ENCODE measurements around the gene RASGRF2.

RASGRF2 gene

GRCh38 chr5:81235287-81236072 is 275.3 kb downstream of the RASGRF2 start:
- Histone ChIP-seq H3K79me2 (ENCODE audit: control insufficient read depth, low read length) (no peaks in the 10 kb centered on the region), H3K27me3 (ENCODE audit: control insufficient read depth, low read length) (no peaks in the 10 kb centered on the region), H3K36me3 (ENCODE audit: control insufficient read depth, low read length) (no peaks in the 10 kb centered on the region), H3K4me2 (ENCODE audit: low read length) (no peak overlapping the region), H3K27ac (ENCODE audit: low read depth, low read length) (no peak overlapping the region), H3K9me2 (replicated peaks; ENCODE audit: control insufficient read depth, low read length) (no peaks in the 10 kb centered on the region), H3K4me3 (ENCODE audit: low read length) (no peak overlapping the region), H3F3A (ENCODE audit: control insufficient read depth, insufficient read depth) (no peaks in the 10 kb centered on the region), H3K9me3 (ENCODE audit: control insufficient read depth, insufficient read depth, low read length) (no peaks in the 10 kb centered on the region), H4K20me1 (ENCODE audit: control insufficient read depth, insufficient read depth, low read depth, low read length) (no peaks in the 10 kb centered on the region), H3K4me1 (ENCODE audit: control insufficient read depth, low read length) (no peaks in the 10 kb centered on the region)
- TF ChIP-seq CTCF (IDR thresholded peaks at IDR 0.05; ENCODE audit: low read depth, low read length, poor library complexity, severe bottlenecking) (no peak), EZH2phosphoT487 (IDR thresholded peaks at IDR 0.05; ENCODE audit: borderline replicate concordance, low read length) (no peak)

- H3F3A ChIP-seq (ENCODE audit: control insufficient read depth, insufficient read depth) = no peaks in the 10 kb centered on the region
- no peak overlapping the region for H3K4me3 ChIP-seq (ENCODE audit: low read length)
- no peak overlapping the region for H3K27ac ChIP-seq (ENCODE audit: low read depth, low read length)
- H3K36me3 ChIP-seq (ENCODE audit: control insufficient read depth, low read length) = no peaks in the 10 kb centered on the region
- H3K9me3 ChIP-seq (ENCODE audit: control insufficient read depth, insufficient read depth, low read length) = no peaks in the 10 kb centered on the region
- no peaks in the 10 kb centered on the region for H4K20me1 ChIP-seq (ENCODE audit: control insufficient read depth, insufficient read depth, low read depth, low read length)
- H3K79me2 ChIP-seq (ENCODE audit: control insufficient read depth, low read length) = no peaks in the 10 kb centered on the region
- H3K4me2 ChIP-seq (ENCODE audit: low read length) = no peak overlapping the region
- H3K9me2 ChIP-seq (replicated peaks; ENCODE audit: control insufficient read depth, low read length) = no peaks in the 10 kb centered on the region
- no peaks in the 10 kb centered on the region for H3K27me3 ChIP-seq (ENCODE audit: control insufficient read depth, low read length)
- TF ChIP-seq CTCF (IDR thresholded peaks at IDR 0.05; ENCODE audit: low read depth, low read length, poor library complexity, severe bottlenecking) (no peak), EZH2phosphoT487 (IDR thresholded peaks at IDR 0.05; ENCODE audit: borderline replicate concordance, low read length) (no peak)
- no peaks in the 10 kb centered on the region for H3K4me1 ChIP-seq (ENCODE audit: control insufficient read depth, low read length)
These were observed 278.3 kb downstream of the RASGRF2 start for GRCh38 chr5:81238460-81238859.

GRCh38 chr5:81239613-81240012 is 279.4 kb downstream of the RASGRF2 start:
- Histone ChIP-seq H4K20me1 (ENCODE audit: control insufficient read depth, insufficient read depth, low read depth, low read length) (no peaks in the 10 kb centered on the region), H3K36me3 (ENCODE audit: control insufficient read depth, low read length) (no peaks in the 10 kb centered on the region), H3K4me1 (ENCODE audit: control insufficient read depth, low read length) (no peaks in the 10 kb centered on the region), H3K9me2 (replicated peaks; ENCODE audit: control insufficient read depth, low read length) (no peaks in the 10 kb centered on the region), H3K27ac (ENCODE audit: low read depth, low read length) (no peak overlapping the region), H3K4me3 (ENCODE audit: low read length) (no peak overlapping the region), H3K79me2 (ENCODE audit: control insufficient read depth, low read length) (no peaks in the 10 kb centered on the region), H3K27me3 (ENCODE audit: control insufficient read depth, low read length) (no peaks in the 10 kb centered on the region), H3K9me3 (ENCODE audit: control insufficient read depth, insufficient read depth, low read length) (no peaks in the 10 kb centered on the region), H3F3A (ENCODE audit: control insufficient read depth, insufficient read depth) (no peaks in the 10 kb centered on the region), H3K4me2 (ENCODE audit: low read length) (no peak overlapping the region)
- TF ChIP-seq EZH2phosphoT487 (IDR thresholded peaks at IDR 0.05; ENCODE audit: borderline replicate concordance, low read length) (no peak), CTCF (IDR thresholded peaks at IDR 0.05; ENCODE audit: low read depth, low read length, poor library complexity, severe bottlenecking) (no peak)
